Psoas muscle (tissue), 8 donors: Measurements from ENCODE around the gene DHX38. TPM values are rescaled to one million over a fixed set of nuclear protein-coding genes. Genes with fewer than 3 reads are reported as not detected.

Experiments
- ATAC-seq, 4 donors: fragments of 200-7000 bp; cut with Tn5 transposase; one replicate each; pipeline ENCODE4 v1.9.1; 2020; ENCODE audit warnings: moderate library complexity in 3 of 4, mild to moderate bottlenecking in 2 of 4
- DNase-seq, 2 donors: peaks; one replicate each; pipeline ENCODE4 v3.0.0-alpha.2; 2020
- H3K27ac ChIP-seq: fragments of 200-600 bp; one replicate; pipeline ENCODE4 v1.8.0; 2022
- H3K27me3 ChIP-seq, 3 donors: fragments of 200-600 bp in 1 of 3; one replicate each; pipeline versions ENCODE4 v1.6.1 to v1.8.0; 2013 to 2022; ENCODE audit warnings: low read length in 2 of 3, mild to moderate bottlenecking in 2 of 3, moderate library complexity in 1 of 3; ENCODE audit not compliant: insufficient read depth in 3 of 3
- H3K36me3 ChIP-seq, 2 donors: fragments of 200-600 bp in 1 of 2; one replicate each; pipeline versions ENCODE4 v1.6.1 to v1.8.0; 2013 to 2022; ENCODE audit warnings: low read depth in 1 of 2, mild to moderate bottlenecking in 1 of 2, moderate library complexity in 1 of 2; ENCODE audit not compliant: insufficient read depth in 1 of 2
- H3K4me1 ChIP-seq: fragments of 200-600 bp; one replicate; pipeline ENCODE4 v1.8.0; 2022
- H3K4me3 ChIP-seq: fragments of 200-600 bp; one replicate; pipeline ENCODE4 v1.8.0; 2022; ENCODE audit warnings: mild to moderate bottlenecking
- H3K9me3 ChIP-seq: fragments of 200-600 bp; one replicate; pipeline ENCODE4 v1.8.0; 2022
- WGBS, 3 donors: extraction: QIAGEN DNeasy Blood & Tissue Kit; methylation state at CpG; one replicate each; pipeline versions ENCODE4 v1.1.6 to v1.1.7; 2013; 5-methylcytosine and 5-hydroxymethylcytosine counted together
- intact Hi-C, 2 donors: fragments of 100-400 bp; cut with DNase I; formaldehyde crosslinking; loops; one replicate each; pipeline versions ENCODE4 v1.11.0 to v1.14.2; 2022
- polyA plus RNA-seq, 3 donors: library from polyadenylated mRNA; stranded (reverse); fragments of 200-250 nt; gene quantifications; one replicate each; pipeline ENCODE4 v1.2.3, GENCODE V29; 2013
- total RNA-seq, 4 donors: library from RNA; stranded (reverse); fragmentation: NEBNext Ultra II Directional in 2 of 4; extraction: Animal tissue kit (Norgen Biotek cat#: 25700) in 2 of 4; gene quantifications; one replicate each; pipeline versions ENCODE4 v1.2.1 to v1.2.4, GENCODE V29; 2021 to 2023
- TF ChIP-seq, protein P1 (sequence below): fragments of 200-600 bp; IDR thresholded peaks from one replicate; pipeline ENCODE4 v1.8.0; 2022; ENCODE audit warnings: antibody characterized with exemption
- donor health status: healthy with polysubstance abuse.
- donor health status: DM: no; HTN: no; CAD: no; lungs with moderate emphysema.
- donor health status: Bipolar disorder and iron deficiency.
- donor health status: healthy.
- donor health status: DM: yes; HTN: yes; CAD: no.
- donor health status: DM: no; HTN: no; CAD: no.
- donor health status: DM: no; HTN: no; CAD: no.
- donor health status: DM: yes; HTN: yes; CAD: no.

The DHX38 gene
- total and polyA plus RNA-seq, 7 donors: 32.8 to 71.9 (median 54.2) TPM

DNA sequence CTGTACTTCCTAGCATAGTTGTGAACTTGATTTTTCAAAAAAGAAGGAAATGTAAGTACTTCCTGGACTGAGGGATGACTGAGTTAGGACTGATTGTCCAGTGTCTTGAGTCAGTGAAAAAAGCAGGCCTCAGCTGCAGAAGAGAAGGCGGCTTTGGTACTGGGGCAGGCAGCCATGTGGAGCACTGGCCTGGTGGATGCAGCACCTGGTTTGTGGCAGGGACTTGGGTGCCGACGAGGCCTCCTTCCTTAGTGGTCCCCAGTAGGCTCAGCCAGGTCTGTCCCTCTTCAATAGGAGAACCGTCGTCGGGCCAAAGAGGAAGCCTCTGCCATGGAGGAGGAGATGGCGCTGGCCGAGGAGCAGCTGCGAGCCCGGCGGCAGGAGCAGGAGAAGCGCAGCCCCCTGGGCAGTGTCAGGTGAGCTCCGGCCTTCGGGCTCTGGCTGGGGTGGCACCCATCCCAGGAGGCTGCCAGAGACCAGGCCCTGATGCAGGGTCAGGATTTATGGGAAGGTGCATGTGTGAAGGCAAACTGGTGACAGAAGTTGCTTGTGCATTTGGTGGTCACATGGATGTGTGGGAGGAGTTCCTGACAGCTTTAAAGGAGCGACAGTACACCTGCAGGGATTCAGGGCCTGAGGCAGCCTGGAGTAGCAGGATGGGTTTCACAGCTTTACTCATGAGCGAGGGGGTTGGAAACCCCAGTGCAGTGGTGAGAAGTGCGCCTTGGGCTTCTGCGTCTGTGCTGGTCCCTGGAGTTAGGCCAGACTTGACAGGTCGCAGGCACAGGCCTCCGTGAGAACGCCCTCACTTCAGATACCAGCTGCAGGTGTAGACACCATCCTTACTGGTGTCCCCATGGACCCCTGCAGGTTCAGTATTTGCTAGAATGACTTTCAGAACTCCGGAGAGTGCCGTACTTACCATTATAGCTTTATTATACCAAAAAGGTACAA lies 17.3 kb downstream of the DHX38 start:
- intact Hi-C loops: no loop called here
- H3K4me3 ChIP-seq: no peak overlapping the region
- no peak for DNase-seq
- H3K4me1 ChIP-seq: no peaks in the 10 kb centered on the region
- WGBS, 3 donors: 96% methylated on average over 21 to 23 of the region's 23 CpGs
- peaks cover 12 to 74% of the 10 kb centered on the region in 2 donors for H3K36me3 ChIP-seq
- no peaks in the 10 kb centered on the region for H3K27me3 ChIP-seq
- H3K27ac ChIP-seq: no peak overlapping the region
- TF ChIP-seq, protein P1, sequence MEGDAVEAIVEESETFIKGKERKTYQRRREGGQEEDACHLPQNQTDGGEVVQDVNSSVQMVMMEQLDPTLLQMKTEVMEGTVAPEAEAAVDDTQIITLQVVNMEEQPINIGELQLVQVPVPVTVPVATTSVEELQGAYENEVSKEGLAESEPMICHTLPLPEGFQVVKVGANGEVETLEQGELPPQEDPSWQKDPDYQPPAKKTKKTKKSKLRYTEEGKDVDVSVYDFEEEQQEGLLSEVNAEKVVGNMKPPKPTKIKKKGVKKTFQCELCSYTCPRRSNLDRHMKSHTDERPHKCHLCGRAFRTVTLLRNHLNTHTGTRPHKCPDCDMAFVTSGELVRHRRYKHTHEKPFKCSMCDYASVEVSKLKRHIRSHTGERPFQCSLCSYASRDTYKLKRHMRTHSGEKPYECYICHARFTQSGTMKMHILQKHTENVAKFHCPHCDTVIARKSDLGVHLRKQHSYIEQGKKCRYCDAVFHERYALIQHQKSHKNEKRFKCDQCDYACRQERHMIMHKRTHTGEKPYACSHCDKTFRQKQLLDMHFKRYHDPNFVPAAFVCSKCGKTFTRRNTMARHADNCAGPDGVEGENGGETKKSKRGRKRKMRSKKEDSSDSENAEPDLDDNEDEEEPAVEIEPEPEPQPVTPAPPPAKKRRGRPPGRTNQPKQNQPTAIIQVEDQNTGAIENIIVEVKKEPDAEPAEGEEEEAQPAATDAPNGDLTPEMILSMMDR: no peak
- H3K9me3 ChIP-seq: no peaks in the 10 kb centered on the region
- ATAC-seq: peak in 1 of 4 donors; percentile 14

DNA sequence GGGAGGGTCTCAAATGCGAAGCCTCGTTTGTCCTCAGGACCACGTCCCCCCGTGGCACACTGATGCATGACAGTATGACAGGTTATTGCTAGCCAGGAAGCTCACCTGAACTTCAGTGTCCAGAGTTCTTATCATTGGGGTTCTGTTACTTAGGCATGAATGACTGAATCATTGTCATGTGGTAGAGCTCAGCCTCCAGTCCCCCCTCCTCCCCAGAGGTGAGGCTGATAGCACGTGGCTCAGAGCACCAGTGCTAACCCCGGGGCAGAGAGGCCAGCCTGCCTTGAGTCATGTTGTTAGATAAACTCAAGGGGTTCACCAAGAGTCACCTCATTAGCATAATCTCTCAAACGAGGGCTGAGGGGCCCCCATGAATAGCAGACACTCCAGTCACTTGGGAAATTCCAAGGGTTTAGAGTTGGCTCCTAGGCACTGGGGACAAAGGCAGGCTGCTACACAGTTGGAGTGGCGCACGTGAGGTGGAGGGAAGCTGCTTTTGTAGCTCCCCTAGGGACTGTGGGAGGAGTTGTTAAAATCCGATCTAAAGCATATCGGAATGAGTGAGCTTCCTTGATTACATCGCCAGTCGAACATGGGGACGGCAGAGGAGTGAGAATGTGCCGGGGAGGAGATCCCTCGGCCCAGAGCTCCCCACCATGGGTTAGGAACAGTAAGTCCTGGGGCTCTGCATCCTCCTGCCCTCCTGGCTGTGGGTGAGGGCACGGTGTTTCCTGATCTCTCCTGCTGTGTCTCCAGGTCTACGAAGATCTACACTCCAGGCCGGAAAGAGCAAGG lies 18.2 kb downstream of the DHX38 start:
- Histone ChIP-seq H3K4me3 (no peak overlapping the region), H3K9me3 (no peaks in the 10 kb centered on the region), H3K36me3 (peaks cover 12 to 65% of the 10 kb centered on the region in 2 donors), H3K4me1 (no peaks in the 10 kb centered on the region), H3K27ac (no peak overlapping the region), H3K27me3 (no peaks in the 10 kb centered on the region)
- TF ChIP-seq, protein P1: no peak
- no peak for DNase-seq
- intact Hi-C loops: no loop called here
- 79 to 84% (median 82%) methylated on average over 19 of the region's 19 CpGs for WGBS, 3 donors
- ATAC-seq: no peak

DNA sequence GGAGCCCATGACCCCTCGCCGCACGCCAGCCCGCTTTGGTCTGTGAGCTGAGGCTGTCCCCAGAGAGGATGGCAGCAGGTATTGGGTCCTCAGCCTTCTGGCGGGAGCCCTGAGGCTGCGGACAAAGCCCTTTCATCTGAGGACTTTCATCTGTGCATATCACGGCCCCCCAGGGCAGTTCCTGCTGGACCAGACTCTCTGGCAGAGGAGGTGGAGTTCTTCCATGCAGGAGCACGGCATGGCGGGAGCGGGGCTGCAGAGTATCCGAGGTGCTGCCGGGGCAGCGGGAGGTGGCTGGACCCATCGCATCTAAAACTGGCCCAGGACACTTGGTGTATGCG lies 18.8 kb downstream of the DHX38 start:
- ATAC-seq (no peak), DNase-seq (no peak)
- Histone ChIP-seq H3K4me3 (no peak overlapping the region), H3K27me3 (no peaks in the 10 kb centered on the region), H3K4me1 (no peaks in the 10 kb centered on the region), H3K36me3 (peaks cover 12 to 60% of the 10 kb centered on the region in 2 donors), H3K9me3 (no peaks in the 10 kb centered on the region), H3K27ac (no peak overlapping the region)
- TF ChIP-seq, protein P1: no peak
- WGBS, 3 donors: 93 to 97% (median 94%) methylated on average over 14 to 15 of the region's 15 CpGs
- intact Hi-C loops: no loop called here

DNA sequence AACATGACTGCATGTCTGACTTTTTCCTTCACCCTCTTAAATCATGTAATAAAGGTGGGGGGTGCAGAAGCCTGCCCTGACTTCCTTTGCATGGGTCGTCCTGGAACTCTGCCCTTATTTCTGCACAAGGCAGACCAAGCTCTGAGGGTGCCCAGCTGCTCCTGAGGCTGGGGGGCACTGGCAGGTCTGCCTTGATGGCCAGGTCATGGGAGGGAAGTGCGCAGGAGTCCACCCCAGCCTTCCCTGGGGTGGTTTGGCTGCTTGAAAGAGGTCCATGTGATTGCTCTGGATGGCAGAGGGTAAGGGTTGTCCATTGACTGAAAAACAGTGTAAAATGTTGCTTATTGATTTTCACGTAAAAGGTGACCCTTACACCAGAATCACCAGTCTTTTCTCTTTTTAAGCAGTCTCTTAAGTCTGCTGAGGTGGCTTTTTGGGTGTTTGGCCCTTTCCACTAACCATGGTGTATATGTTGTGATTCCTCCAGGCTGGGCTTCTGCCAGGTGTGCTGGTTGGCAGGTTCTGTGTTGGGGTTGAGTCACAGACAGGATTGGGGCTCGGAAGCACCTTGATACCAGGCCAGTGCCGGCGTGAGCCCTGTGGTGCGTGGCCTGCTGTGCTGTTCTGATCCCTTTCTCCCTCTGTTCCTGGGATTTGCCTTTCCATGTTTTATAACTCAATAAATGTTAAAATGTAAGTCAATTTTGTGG lies 19.4 kb downstream of the DHX38 start:
- Histone ChIP-seq H3K27ac (no peak overlapping the region), H3K27me3 (no peaks in the 10 kb centered on the region), H3K4me3 (no peak overlapping the region), H3K4me1 (no peaks in the 10 kb centered on the region), H3K36me3 (peaks cover 12 to 53% of the 10 kb centered on the region in 2 donors), H3K9me3 (no peaks in the 10 kb centered on the region)
- DNase-seq (no peak), ATAC-seq (peak in 3 of 4 donors; percentile 44 to 85 (median 79))
- TF ChIP-seq, protein P1: no peak
- WGBS, 3 donors: 69 to 82% (median 73%) methylated on average over 7 of the region's 7 CpGs
- intact Hi-C loops: no loop called here
